GM12878 (cell line): Measurements from ENCODE around the gene RPRD1B. TPM values are rescaled to one million over a fixed set of nuclear protein-coding genes. Genes with fewer than 3 reads are reported as not detected.

Experiments used
- ATAC-seq: fragments of 200-7000 bp; cut with Tn5 transposase; 3 replicates; pipeline ENCODE4 v1.9.1; 2020; ENCODE audit warnings: mild to moderate bottlenecking, moderate library complexity
- BruUV-seq: library from RNA; stranded (reverse); fragments of 400-500 nt; replicated peaks from 2 replicates; lab custom pipeline; 2021; lab: Mats Ljungman, UMichigan
- CTCF ChIA-PET: fragments of 300-600 bp; sonication (Branson Sonifier 250); formaldehyde crosslinking; extraction: SDS; loops from one replicate; lab custom pipeline; 2021; ENCODE audit warnings: inconsistent platforms; lab: Yijun Ruan, JAX
- POLR2A ChIA-PET: fragments of 350-600 bp; formaldehyde crosslinking; extraction: SDS; loops from one replicate; lab custom pipeline; 2021; ENCODE audit warnings: inconsistent platforms; lab: Charles Lee
- RAD21 ChIA-PET: fragments of 300-600 bp; sonication (Branson Sonifier 250); formaldehyde crosslinking; loops from one replicate; lab custom pipeline; 2023; ENCODE audit warnings: antibody characterized with exemption; ENCODE audit not compliant: unreplicated experiment; lab: Charles Lee
- SMC1A ChIA-PET: fragments of 300-600 bp; sonication (Branson Sonifier 250); formaldehyde crosslinking; loops from one replicate; lab custom pipeline; 2023; ENCODE audit not compliant: unreplicated experiment, uncharacterized antibody; lab: Charles Lee
- DNase-seq: peaks from one replicate; pipeline ENCODE4 v3.0.0-alpha.2; 2011; ENCODE audit warnings: low read depth, low spot score
- FAIRE-seq: peaks from 3 replicates; lab custom pipeline; 2011; peaks lifted over from hg19 to GRCh38; lab: Jason Lieb, UNC
- H2AFZ ChIP-seq: 2 replicates; pipeline ENCODE4 v1.6.0; 2011; ENCODE audit warnings: low read depth, low read length, control low read depth; ENCODE audit not compliant: control insufficient read depth
- H3K27ac ChIP-seq: 2 replicates; pipeline ENCODE4 v1.5.1; 2011; ENCODE audit warnings: control low read depth; ENCODE audit not compliant: control insufficient read depth, insufficient read depth
- H3K27me3 ChIP-seq, 2 experiments: replicated peaks in 1 of 2; 2 replicates each; pipeline versions ENCODE4 v1.6.0 to v1.6.1; 2011; ENCODE audit warnings: low read length in 1 of 2; ENCODE audit not compliant: control insufficient read depth in 2 of 2, insufficient read depth in 2 of 2
- H3K36me3 ChIP-seq, 2 experiments: 2 replicates each; pipeline ENCODE4 v1.5.1; 2011; ENCODE audit warnings: low read length in 1 of 2; ENCODE audit not compliant: control insufficient read depth in 2 of 2, insufficient read depth in 2 of 2
- H3K4me1 ChIP-seq: 2 replicates; pipeline ENCODE4 v1.6.1; 2011; ENCODE audit warnings: mild to moderate bottlenecking, low read length, moderate library complexity, mixed read lengths; ENCODE audit not compliant: control insufficient read depth, insufficient read depth
- H3K4me2 ChIP-seq: 2 replicates; pipeline ENCODE4 v1.6.0; 2011; ENCODE audit warnings: control low read depth; ENCODE audit not compliant: control insufficient read depth, insufficient read depth
- H3K4me3 ChIP-seq: fragments of 200-600 bp; sonication (generic); 2 replicates; pipeline ENCODE4 v1.5.1; 2016
- H3K79me2 ChIP-seq: 2 replicates; pipeline ENCODE4 v1.6.0; 2011; ENCODE audit warnings: low read length; ENCODE audit not compliant: control insufficient read depth, insufficient read depth
- H3K9ac ChIP-seq: 2 replicates; pipeline ENCODE4 v1.8.0; 2011; ENCODE audit warnings: low read length, control low read depth, mixed read lengths; ENCODE audit not compliant: control insufficient read depth, insufficient read depth
- H3K9me3 ChIP-seq: replicated peaks from 3 replicates; pipeline ENCODE4 v1.5.1; 2011; ENCODE audit warnings: mild to moderate bottlenecking, low read length; ENCODE audit not compliant: control insufficient read depth, insufficient read depth
- H4K20me1 ChIP-seq: 2 replicates; pipeline ENCODE4 v1.6.0; 2011; ENCODE audit not compliant: control insufficient read depth, insufficient read depth
- DPF2 ChIP-seq: fragments of 450-650 bp; IDR thresholded peaks from 2 replicates; pipeline ENCODE4 v1.6.1; 2017; ENCODE audit warnings: mild to moderate bottlenecking
- E2F8 ChIP-seq: fragments of 450-650 bp; IDR thresholded peaks from 2 replicates; pipeline ENCODE4 v1.6.1; 2018; ENCODE audit warnings: mild to moderate bottlenecking, low read depth, moderate library complexity; ENCODE audit not compliant: partially characterized antibody
- E4F1 ChIP-seq: fragments of 450-650 bp; IDR thresholded peaks from 2 replicates; pipeline ENCODE4 v1.6.1; 2018; ENCODE audit warnings: borderline replicate concordance, mild to moderate bottlenecking; ENCODE audit not compliant: partially characterized antibody
- EGR1 ChIP-seq, 2 experiments: IDR thresholded peaks; 1 replicate in 1 of 2; 2 replicates in 1 of 2; pipeline ENCODE4 v1.6.1; 2011 to 2012; ENCODE audit warnings: low read depth in 2 of 2, low read length in 2 of 2, borderline replicate concordance in 1 of 2, mild to moderate bottlenecking in 1 of 2, moderate library complexity in 1 of 2
- RCOR1 ChIP-seq: conservative IDR thresholded peaks from 2 replicates; pipeline ENCODE4 v1.6.1; 2012; ENCODE audit warnings: low read depth, low read length, improper control_type of control experiment
- SMAD5 ChIP-seq: IDR thresholded peaks from 2 replicates; pipeline ENCODE4 v1.6.1; 2016; ENCODE audit warnings: antibody characterized with exemption, low read depth
- SUPT20H ChIP-seq: IDR thresholded peaks from 2 replicates; pipeline ENCODE4 v1.6.1; 2011; ENCODE audit warnings: low read depth, mild to moderate bottlenecking, low read length, moderate library complexity, borderline replicate concordance; ENCODE audit not compliant: control insufficient read depth
- WGBS: methylation state at CpG from one replicate; pipeline ENCODE4 v1.1.6; 2016; ENCODE audit warnings: low lambda C conversion rate; ENCODE audit not compliant: insufficient replicate concordance, insufficient coverage; ENCODE audit errors: missing lambda C conversion rate; 5-methylcytosine and 5-hydroxymethylcytosine counted together
- in situ Hi-C: fragments of 300-500 bp; cut with MboI; formaldehyde crosslinking; loops from 9 replicates; pipeline ENCODE4 v1.14.3; 2018; ENCODE audit warnings: mixed read lengths
- intact Hi-C: fragments of 100-400 bp; cut with micrococcal nuclease; formaldehyde crosslinking; loops from one replicate; pipeline ENCODE4 v1.14.2; 2022; ENCODE audit not compliant: unreplicated experiment
- polyA plus RNA-seq, 11 experiments: library from polyadenylated mRNA; depleted of rRNA in 4 of 11; unstranded in 6 of 11; stranded (reverse) in 5 of 11; fragments of >200 nt; fragmentation: Nextera tagmentation in 4 of 11; fragmentation: Illumina TruSeq in 1 of 11; extraction: Ambion mirVana in 4 of 11; extraction: Trizol in 1 of 11; gene quantifications; 1 replicate in 1 of 11; 2 replicates in 10 of 11; pipeline versions ENCODE4 v1.2.1 to v1.2.3, GENCODE V29; 2011 to 2016; ENCODE audit warnings: inconsistent platforms in 2 of 11, missing spikeins in 2 of 11, low read depth in 1 of 11
- total RNA-seq, 4 experiments: library from RNA; depleted of rRNA in 3 of 4; stranded (reverse); fragments of >200 nt in 3 of 4; fragmentation: Illumina TruSeq in 1 of 4; extraction: Trizol in 1 of 4; gene quantifications; 2 replicates each; pipeline versions ENCODE4 v1.2.1 to v1.2.3, GENCODE V29; 2013 to 2021

The RPRD1B gene
- total and polyA plus RNA-seq, 10 of the 15 experiments (the other 5 are each of a cell fraction or from before 2014, with no cell fraction given), result 5.2 to 40.2 (median 30.0) TPM

- Histone ChIP-seq H4K20me1 (no peaks in the 10 kb centered on the region), H3K36me3 (no peaks in the 10 kb centered on the region), H3K27ac (no peak overlapping the region), H3K79me2 (no peaks in the 10 kb centered on the region), H3K9me3 (no peaks in the 10 kb centered on the region), H3K4me3 (no peak overlapping the region), H3K27me3 (no peaks in the 10 kb centered on the region), H2AFZ (no peak overlapping the region), H3K4me1 (0 out of 2 replicates have a peak, but pooled peaks cover 3% of the 10 kb centered on the region), H3K9ac (no peak overlapping the region), H3K4me2 (no peak overlapping the region)
- RAD21 ChIA-PET, result interaction anchor here (0.5 to 6.9 kb wide), 11 partner anchors 10 to 108 kb away, joined by 3 to 88 read pairs (median 4); no protein-coding TSS in a partner anchor
- ATAC-seq, result no peak
- no peak for DNase-seq
- 95% methylated on average over 8 of the region's 8 CpGs for WGBS
- POLR2A ChIA-PET, result interaction anchor here (1.7 kb wide), 1 partner anchor 20 kb away, joined by 8 read pairs; no protein-coding TSS in a partner anchor
- in situ Hi-C loops, result no loop called here
- BruUV-seq, result no TSS peak
- SMC1A ChIA-PET, result interaction anchor here (1.0 to 7.0 kb wide), 12 partner anchors 10 to 108 kb away, joined by 3 to 105 read pairs (median 6); no protein-coding TSS in a partner anchor
- FAIRE-seq, result no peak
- TF ChIP-seq SMAD5 (no peak), SUPT20H (no peak), EGR1 (IDR thresholded peaks at IDR 0.05; ENCODE audit: borderline replicate concordance in 1 of 2, low read depth in 2 of 2, low read length in 2 of 2) (no peak), DPF2 (no peak), RCOR1 (no peak), E2F8 (no peak), E4F1 (no peak)
- CTCF ChIA-PET, result interaction anchor here (0.7 to 8.4 kb wide), 15 partner anchors 14 to 296 kb away, joined by 3 to 131 read pairs (median 9); partner anchors contain the start of gene TGM2
- intact Hi-C loops, result loop anchor here (1.0 kb wide), 1 partner anchor 109 kb away; no protein-coding TSS in a partner anchor
These were observed 79.4 kb downstream of the RPRD1B start for GRCh38 chr20:38112930-38113294.
